Measurements from ENCODE around the gene IER3IP1. TPM values are rescaled to one million over a fixed set of nuclear protein-coding genes. Genes with fewer than 3 reads are reported as not detected.

Gene IER3IP1
- polyA plus RNA-seq, 1 donor from 2014 or later: 27.1 TPM

- H3K4me2 ChIP-seq (ENCODE audit: low read length): peak overlapping the region; percentile 38
- H3K36me3 ChIP-seq (ENCODE audit: insufficient read depth, low read length): no peaks in the 10 kb centered on the region
- peak overlapping the region; percentile 86 for H3K9ac ChIP-seq (ENCODE audit: low read length)
- TF ChIP-seq, protein P1, sequence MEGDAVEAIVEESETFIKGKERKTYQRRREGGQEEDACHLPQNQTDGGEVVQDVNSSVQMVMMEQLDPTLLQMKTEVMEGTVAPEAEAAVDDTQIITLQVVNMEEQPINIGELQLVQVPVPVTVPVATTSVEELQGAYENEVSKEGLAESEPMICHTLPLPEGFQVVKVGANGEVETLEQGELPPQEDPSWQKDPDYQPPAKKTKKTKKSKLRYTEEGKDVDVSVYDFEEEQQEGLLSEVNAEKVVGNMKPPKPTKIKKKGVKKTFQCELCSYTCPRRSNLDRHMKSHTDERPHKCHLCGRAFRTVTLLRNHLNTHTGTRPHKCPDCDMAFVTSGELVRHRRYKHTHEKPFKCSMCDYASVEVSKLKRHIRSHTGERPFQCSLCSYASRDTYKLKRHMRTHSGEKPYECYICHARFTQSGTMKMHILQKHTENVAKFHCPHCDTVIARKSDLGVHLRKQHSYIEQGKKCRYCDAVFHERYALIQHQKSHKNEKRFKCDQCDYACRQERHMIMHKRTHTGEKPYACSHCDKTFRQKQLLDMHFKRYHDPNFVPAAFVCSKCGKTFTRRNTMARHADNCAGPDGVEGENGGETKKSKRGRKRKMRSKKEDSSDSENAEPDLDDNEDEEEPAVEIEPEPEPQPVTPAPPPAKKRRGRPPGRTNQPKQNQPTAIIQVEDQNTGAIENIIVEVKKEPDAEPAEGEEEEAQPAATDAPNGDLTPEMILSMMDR (IDR thresholded peaks at IDR 0.05; ENCODE audit: poor library complexity, severe bottlenecking): no peak
- TF ChIP-seq REST (IDR thresholded peaks at IDR 0.05; ENCODE audit: borderline replicate concordance): peak; percentile 0
- H3K4me3 ChIP-seq (ENCODE audit: low read length): peak overlapping the region; percentile 85
- H3F3A ChIP-seq (ENCODE audit: insufficient read depth, low read length, poor library complexity, severe bottlenecking): peaks cover 6% of the 10 kb centered on the region
- H3K27me3 ChIP-seq (ENCODE audit: insufficient read depth, low read depth, low read length): no peaks in the 10 kb centered on the region
- peak overlapping the region; percentile 86 for H3K27ac ChIP-seq (ENCODE audit: low read length)
- peaks cover 40% of the 10 kb centered on the region for H3K79me2 ChIP-seq (replicated peaks; ENCODE audit: insufficient read depth, low read length)
- H4K20me1 ChIP-seq (ENCODE audit: insufficient read depth): no peaks in the 10 kb centered on the region
- H3K9me2 ChIP-seq (ENCODE audit: insufficient read depth, low read length): no peaks in the 10 kb centered on the region
- peak overlapping the region; percentile 97 for H2AFZ ChIP-seq (ENCODE audit: low read depth, low read length)
- H3K9me3 ChIP-seq (ENCODE audit: low read length): no peaks in the 10 kb centered on the region
These were observed 26.6 kb downstream of the IER3IP1 start for GRCh38 chr18:47149457-47150028.

- no peak for TF ChIP-seq TAF1 (IDR thresholded peaks at IDR 0.05; ENCODE audit: low read depth)
- TF ChIP-seq MXI1 (conservative IDR thresholded peaks at IDR 0.05; ENCODE audit: poor library complexity, severe bottlenecking): no peak
- TF ChIP-seq EP300 (conservative IDR thresholded peaks at IDR 0.05; ENCODE audit: poor library complexity, severe bottlenecking): no peak
- TF ChIP-seq REST (IDR thresholded peaks at IDR 0.05; ENCODE audit: borderline replicate concordance): no peak
- TF ChIP-seq SMC3 (conservative IDR thresholded peaks at IDR 0.05; ENCODE audit: poor library complexity): no peak
- TF ChIP-seq EZH2 (IDR thresholded peaks at IDR 0.05; ENCODE audit: borderline replicate concordance, insufficient read depth, low read length, poor library complexity, severe bottlenecking): no peak
- no peak for TF ChIP-seq POLR2AphosphoS5 (IDR thresholded peaks at IDR 0.05)
- TF ChIP-seq, protein P1 (IDR thresholded peaks at IDR 0.05; ENCODE audit: poor library complexity, severe bottlenecking): no peak
- no peak for TF ChIP-seq RAD21 (conservative IDR thresholded peaks at IDR 0.05)
- Histone ChIP-seq H3K4me2 (ENCODE audit: low read length) (no peak overlapping the region), H3K27me3 (ENCODE audit: insufficient read depth, low read depth, low read length) (no peaks in the 10 kb centered on the region), H3K4me3 (ENCODE audit: low read length) (no peak overlapping the region), H4K20me1 (ENCODE audit: insufficient read depth) (no peaks in the 10 kb centered on the region), H3K9ac (ENCODE audit: low read length) (no peak overlapping the region), H3K9me3 (ENCODE audit: low read length) (no peaks in the 10 kb centered on the region), H3K27ac (ENCODE audit: low read length) (no peak overlapping the region), H3K36me3 (ENCODE audit: insufficient read depth, low read length) (no peaks in the 10 kb centered on the region), H3K9me2 (ENCODE audit: insufficient read depth, low read length) (no peaks in the 10 kb centered on the region), H3K79me2 (replicated peaks; ENCODE audit: insufficient read depth, low read length) (peaks cover 58% of the 10 kb centered on the region), H3F3A (ENCODE audit: insufficient read depth, low read length, poor library complexity, severe bottlenecking) (peaks cover 3% of the 10 kb centered on the region), H2AFZ (ENCODE audit: low read depth, low read length) (no peak overlapping the region)
These were observed 30.0 kb downstream of the IER3IP1 start for GRCh38 chr18:47146206-47146605.
